ENCODE measurements around the gene NECTIN2.
"Not testable (repeated sequence)": the region's sequence is repeated elsewhere in the genome, so short reads cannot be mapped to it uniquely, and the experiment has no call there.

NECTIN2 gene

DNA sequence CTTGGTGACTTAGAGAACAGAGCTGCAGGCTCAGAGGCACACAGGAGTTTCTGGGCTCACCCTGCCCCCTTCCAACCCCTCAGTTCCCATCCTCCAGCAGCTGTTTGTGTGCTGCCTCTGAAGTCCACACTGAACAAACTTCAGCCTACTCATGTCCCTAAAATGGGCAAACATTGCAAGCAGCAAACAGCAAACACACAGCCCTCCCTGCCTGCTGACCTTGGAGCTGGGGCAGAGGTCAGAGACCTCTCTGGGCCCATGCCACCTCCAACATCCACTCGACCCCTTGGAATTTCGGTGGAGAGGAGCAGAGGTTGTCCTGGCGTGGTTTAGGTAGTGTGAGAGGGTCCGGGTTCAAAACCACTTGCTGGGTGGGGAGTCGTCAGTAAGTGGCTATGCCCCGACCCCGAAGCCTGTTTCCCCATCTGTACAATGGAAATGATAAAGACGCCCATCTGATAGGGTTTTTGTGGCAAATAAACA, 78.2 kb downstream of the NECTIN2 start:
- Histone ChIP-seq H3K4me3 (ENCODE audit: low read depth in 1 of 2, low read length in 2 of 2) (no peak overlapping the region), H3K4me1 (ENCODE audit: control insufficient read depth in 1 of 2, insufficient read depth in 2 of 2, low read length in 2 of 2) (peaks cover 6 to 9% of the 10 kb centered on the region in 2 donors), H3K27ac (ENCODE audit: low read depth, low read length) (no peak overlapping the region), H3K36me3 (ENCODE audit: control insufficient read depth in 1 of 2, insufficient read depth in 2 of 2, low read length in 2 of 2) (no peaks in the 10 kb centered on the region), H3K27me3 (ENCODE audit: control insufficient read depth in 1 of 2, insufficient read depth in 2 of 2, low read length in 2 of 2) (peaks cover 0 to 4% of the 10 kb centered on the region in 2 donors), H3K9ac (ENCODE audit: low read depth in 1 of 2, low read length in 2 of 2) (no peak overlapping the region), H3K9me3 (ENCODE audit: control insufficient read depth in 1 of 2, low read length in 2 of 2) (no peaks in the 10 kb centered on the region)

DNA sequence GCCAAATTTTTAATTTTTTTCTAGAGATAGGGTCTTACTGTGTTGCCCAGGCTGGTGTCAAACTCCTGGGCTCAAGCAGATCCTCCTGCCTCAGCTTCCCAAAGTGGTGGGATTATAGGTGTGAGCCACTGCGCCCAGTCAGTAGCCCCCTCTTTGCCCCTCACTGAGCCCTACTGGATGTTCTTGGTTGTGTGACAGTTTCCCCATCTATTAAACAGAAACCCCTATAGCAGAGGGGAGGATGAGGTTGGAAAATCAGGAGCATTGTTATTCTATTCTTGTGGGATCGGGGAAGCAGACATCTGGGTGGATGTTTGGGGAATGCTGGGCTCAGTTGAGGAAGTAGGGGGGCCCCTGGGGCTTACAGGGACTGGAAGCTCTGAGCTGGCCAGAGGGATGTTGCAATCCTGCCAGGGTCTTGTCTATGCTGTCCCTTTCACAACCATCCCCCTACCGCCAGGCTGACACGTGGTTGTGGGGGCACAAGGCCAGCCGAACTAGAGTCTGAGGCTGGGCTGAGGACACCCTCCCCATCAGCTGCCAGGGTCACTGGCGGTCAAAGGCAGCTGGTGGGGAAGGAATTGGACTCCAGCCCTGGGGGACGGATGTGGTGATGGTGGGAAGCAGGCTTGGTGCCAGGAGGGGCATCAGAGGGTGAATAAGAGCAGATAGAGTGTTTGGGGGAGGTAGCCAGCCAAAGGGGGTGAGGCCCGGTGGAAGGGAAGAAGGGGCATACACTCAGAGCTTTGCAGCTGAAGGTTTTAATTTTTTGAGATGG, 79.2 kb downstream of the NECTIN2 start:
- peaks cover 6 to 9% of the 10 kb centered on the region in 2 donors for H3K4me1 ChIP-seq (ENCODE audit: control insufficient read depth in 1 of 2, insufficient read depth in 2 of 2, low read length in 2 of 2)
- no peak overlapping the region for H3K4me3 ChIP-seq (ENCODE audit: low read depth in 1 of 2, low read length in 2 of 2)
- H3K27me3 ChIP-seq (ENCODE audit: control insufficient read depth in 1 of 2, insufficient read depth in 2 of 2, low read length in 2 of 2): peaks cover 0 to 4% of the 10 kb centered on the region in 2 donors
- H3K36me3 ChIP-seq (ENCODE audit: control insufficient read depth in 1 of 2, insufficient read depth in 2 of 2, low read length in 2 of 2): no peaks in the 10 kb centered on the region
- no peaks in the 10 kb centered on the region for H3K9me3 ChIP-seq (ENCODE audit: control insufficient read depth in 1 of 2, low read length in 2 of 2)
- no peak overlapping the region for H3K27ac ChIP-seq (ENCODE audit: low read depth, low read length)
- no peak overlapping the region for H3K9ac ChIP-seq (ENCODE audit: low read depth in 1 of 2, low read length in 2 of 2)

DNA sequence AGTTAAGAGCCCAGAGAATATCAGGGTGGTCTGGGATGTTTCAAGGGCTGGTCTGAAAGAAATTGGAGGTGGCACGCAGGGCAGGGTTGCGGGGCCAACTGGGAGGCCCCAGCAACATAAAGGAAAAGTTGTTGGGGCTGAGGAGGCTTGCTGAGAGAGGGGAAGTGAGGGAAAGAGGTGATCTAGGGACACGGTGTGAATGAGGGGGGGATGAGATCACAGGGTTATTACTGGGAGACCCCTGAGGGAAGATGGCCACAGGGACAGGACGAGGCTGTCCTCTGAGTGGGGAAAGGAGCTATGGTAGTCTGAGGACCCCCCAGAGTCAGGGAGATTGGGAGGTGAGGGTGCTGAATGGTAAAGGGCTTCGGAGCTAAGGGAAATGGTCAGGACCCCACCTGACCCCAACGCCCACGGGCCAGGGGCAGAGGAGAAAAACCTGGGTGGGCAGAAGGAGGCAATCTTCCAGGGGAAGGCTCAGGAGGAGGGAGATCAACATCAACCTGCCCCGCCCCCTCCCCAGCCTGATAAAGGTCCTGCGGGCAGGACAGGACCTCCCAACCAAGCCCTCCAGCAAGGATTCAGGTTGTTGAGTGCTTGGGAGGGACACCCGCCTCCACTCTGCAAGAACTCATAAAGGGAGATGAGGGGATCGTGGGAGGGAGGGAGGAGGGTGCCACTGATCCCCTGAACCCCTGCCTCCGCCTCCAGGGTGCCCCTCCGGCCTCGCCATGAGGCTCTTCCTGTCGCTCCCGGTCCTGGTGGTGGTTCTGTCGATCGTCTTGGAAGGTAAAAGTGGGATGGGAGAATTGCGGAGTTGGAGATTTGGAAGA, 80.4 kb downstream of the NECTIN2 start:
- H3K9ac ChIP-seq (ENCODE audit: low read depth in 1 of 2, low read length in 2 of 2); H3K36me3 ChIP-seq (ENCODE audit: control insufficient read depth in 1 of 2, insufficient read depth in 2 of 2, low read length in 2 of 2); H3K9me3 ChIP-seq (ENCODE audit: control insufficient read depth in 1 of 2, low read length in 2 of 2); H3K4me1 ChIP-seq (ENCODE audit: control insufficient read depth in 1 of 2, insufficient read depth in 2 of 2, low read length in 2 of 2); H3K27me3 ChIP-seq (ENCODE audit: control insufficient read depth in 1 of 2, insufficient read depth in 2 of 2, low read length in 2 of 2): not testable (repeated sequence)
- peak overlapping the region; percentile 6 for H3K27ac ChIP-seq (ENCODE audit: low read depth, low read length)
- H3K4me3 ChIP-seq (ENCODE audit: low read depth in 1 of 2, low read length in 2 of 2): peak overlapping the region; percentile 32 to 57

DNA sequence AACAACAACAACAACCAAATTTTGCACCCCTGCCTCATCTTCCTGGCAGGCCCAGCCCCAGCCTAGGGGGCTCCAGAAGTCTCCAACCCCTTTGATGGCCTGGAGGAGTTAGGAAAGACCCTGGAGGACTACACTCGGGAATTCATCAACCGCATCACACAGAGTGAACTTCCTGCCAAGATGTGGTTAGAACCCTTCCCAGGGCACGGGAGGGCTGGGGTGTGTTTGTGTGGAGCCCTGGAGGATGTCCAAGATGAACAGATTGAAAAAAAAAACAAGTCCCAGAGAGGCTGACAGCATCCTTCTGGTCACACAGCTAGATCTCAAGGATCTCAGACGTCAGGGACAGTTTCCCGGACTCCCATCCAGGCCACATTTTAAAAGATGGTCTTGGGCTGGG, 81.6 kb downstream of the NECTIN2 start:
- no peak overlapping the region for H3K4me3 ChIP-seq (ENCODE audit: low read depth in 1 of 2, low read length in 2 of 2)
- H3K27me3 ChIP-seq (ENCODE audit: control insufficient read depth in 1 of 2, insufficient read depth in 2 of 2, low read length in 2 of 2): peaks cover 0 to 4% of the 10 kb centered on the region in 2 donors
- no peak overlapping the region for H3K27ac ChIP-seq (ENCODE audit: low read depth, low read length)
- no peak overlapping the region for H3K9ac ChIP-seq (ENCODE audit: low read depth in 1 of 2, low read length in 2 of 2)
- no peaks in the 10 kb centered on the region for H3K9me3 ChIP-seq (ENCODE audit: control insufficient read depth in 1 of 2, low read length in 2 of 2)
- H3K4me1 ChIP-seq (ENCODE audit: control insufficient read depth in 1 of 2, insufficient read depth in 2 of 2, low read length in 2 of 2): peaks cover 6 to 9% of the 10 kb centered on the region in 2 donors
- H3K36me3 ChIP-seq (ENCODE audit: control insufficient read depth in 1 of 2, insufficient read depth in 2 of 2, low read length in 2 of 2): no peaks in the 10 kb centered on the region

DNA sequence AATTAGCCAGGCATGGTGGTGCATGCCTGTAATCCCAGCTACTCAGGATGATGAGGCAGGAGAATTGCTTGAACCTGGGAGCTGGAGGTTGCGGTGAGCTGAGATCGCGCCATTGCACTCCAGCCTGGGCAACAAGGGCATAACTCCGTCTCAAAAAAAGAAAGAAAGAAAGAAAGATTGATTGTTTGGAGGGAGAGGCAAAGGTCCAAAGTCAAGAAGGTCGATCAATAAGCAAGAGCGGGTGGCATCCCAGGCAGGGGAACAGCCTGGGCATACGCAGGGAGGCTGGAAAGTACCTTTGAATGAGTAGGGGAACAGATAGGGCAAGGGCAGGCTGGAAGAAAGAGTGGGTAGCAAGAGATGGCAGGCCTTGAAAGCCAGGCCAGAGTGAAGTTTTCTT, 84.0 kb downstream of the NECTIN2 start:
- no peak overlapping the region for H3K27ac ChIP-seq (ENCODE audit: low read depth, low read length)
- H3K36me3 ChIP-seq (ENCODE audit: control insufficient read depth in 1 of 2, insufficient read depth in 2 of 2, low read length in 2 of 2): no peaks in the 10 kb centered on the region
- H3K9ac ChIP-seq (ENCODE audit: low read depth in 1 of 2, low read length in 2 of 2): no peak overlapping the region
- no peaks in the 10 kb centered on the region for H3K9me3 ChIP-seq (ENCODE audit: control insufficient read depth in 1 of 2, low read length in 2 of 2)
- H3K27me3 ChIP-seq (ENCODE audit: control insufficient read depth in 1 of 2, insufficient read depth in 2 of 2, low read length in 2 of 2): no peaks in the 10 kb centered on the region
- H3K4me3 ChIP-seq (ENCODE audit: low read depth in 1 of 2, low read length in 2 of 2): no peak overlapping the region
- H3K4me1 ChIP-seq (ENCODE audit: control insufficient read depth in 1 of 2, insufficient read depth in 2 of 2, low read length in 2 of 2): peaks cover 6 to 9% of the 10 kb centered on the region in 2 donors

DNA sequence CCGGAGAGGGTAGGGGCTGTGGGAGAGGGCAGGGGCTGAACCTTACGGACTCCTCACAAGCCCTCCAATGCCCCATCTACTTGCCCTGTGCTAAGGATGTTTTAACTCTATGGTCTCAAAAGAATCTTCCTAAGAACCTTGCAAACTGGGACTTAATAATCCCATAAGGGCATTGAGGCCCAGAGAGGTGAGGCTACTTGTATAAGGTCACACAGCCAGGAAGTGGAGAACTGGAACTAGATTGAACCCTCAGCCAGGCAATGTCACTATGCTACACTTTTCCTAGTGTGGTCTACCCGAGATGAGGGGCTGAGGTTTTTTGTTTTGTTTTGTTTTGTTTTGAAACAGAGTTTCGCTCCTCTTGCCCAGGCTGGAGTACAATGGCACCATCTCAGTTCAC, 85.4 kb downstream of the NECTIN2 start:
- Histone ChIP-seq H3K36me3 (ENCODE audit: control insufficient read depth in 1 of 2, insufficient read depth in 2 of 2, low read length in 2 of 2) (no peaks in the 10 kb centered on the region), H3K4me1 (ENCODE audit: control insufficient read depth in 1 of 2, insufficient read depth in 2 of 2, low read length in 2 of 2) (peaks cover 12 to 14% of the 10 kb centered on the region in 2 donors), H3K27me3 (ENCODE audit: control insufficient read depth in 1 of 2, insufficient read depth in 2 of 2, low read length in 2 of 2) (no peaks in the 10 kb centered on the region), H3K4me3 (ENCODE audit: low read depth in 1 of 2, low read length in 2 of 2) (no peak overlapping the region), H3K9ac (ENCODE audit: low read depth in 1 of 2, low read length in 2 of 2) (no peak overlapping the region), H3K9me3 (ENCODE audit: control insufficient read depth in 1 of 2, low read length in 2 of 2) (no peaks in the 10 kb centered on the region), H3K27ac (ENCODE audit: low read depth, low read length) (no peak overlapping the region)
